ENCODE results near the gene SAA4.

SAA4 gene

GRCh38 chr11:18222814-18223421 lies 13.7 kb downstream of the SAA4 start:
- no peak for TF ChIP-seq EZH2phosphoT487 (IDR thresholded peaks at IDR 0.05; ENCODE audit: low read depth)
- TF ChIP-seq CTCF (IDR thresholded peaks at IDR 0.05; ENCODE audit: low read depth, low read length), result no peak
- Histone ChIP-seq H3K4me1 (ENCODE audit: low read length) (peaks cover 11% of the 10 kb centered on the region), H3K9ac (ENCODE audit: low read length) (no peak overlapping the region), H3K27ac (ENCODE audit: low read length) (no peak overlapping the region), H2AFZ (ENCODE audit: low read depth, low read length) (no peak overlapping the region), H3K4me2 (ENCODE audit: low read length) (no peak overlapping the region), H3K4me3 (ENCODE audit: low read length) (no peak overlapping the region), H3K9me3 (ENCODE audit: insufficient read depth, low read length) (no peaks in the 10 kb centered on the region), H3K79me2 (ENCODE audit: low read length) (no peaks in the 10 kb centered on the region), H3K36me3 (replicated peaks; ENCODE audit: low read depth, low read length) (no peaks in the 10 kb centered on the region), H3K27me3 (ENCODE audit: low read depth, low read length) (no peaks in the 10 kb centered on the region), H4K20me1 (ENCODE audit: insufficient read depth, low read length) (no peaks in the 10 kb centered on the region)

GRCh38 chr11:18221274-18221876 lies 15.2 kb downstream of the SAA4 start:
- Histone ChIP-seq H3K36me3 (replicated peaks; ENCODE audit: low read depth, low read length) (no peaks in the 10 kb centered on the region), H3K9me3 (ENCODE audit: insufficient read depth, low read length) (no peaks in the 10 kb centered on the region), H4K20me1 (ENCODE audit: insufficient read depth, low read length) (no peaks in the 10 kb centered on the region), H3K4me1 (ENCODE audit: low read length) (peaks cover 4% of the 10 kb centered on the region), H3K9ac (ENCODE audit: low read length) (no peak overlapping the region), H3K27me3 (ENCODE audit: low read depth, low read length) (no peaks in the 10 kb centered on the region), H3K4me2 (ENCODE audit: low read length) (no peak overlapping the region), H3K27ac (ENCODE audit: low read length) (no peak overlapping the region), H3K79me2 (ENCODE audit: low read length) (no peaks in the 10 kb centered on the region), H3K4me3 (ENCODE audit: low read length) (no peak overlapping the region), H2AFZ (ENCODE audit: low read depth, low read length) (no peak overlapping the region)
- TF ChIP-seq EZH2phosphoT487 (IDR thresholded peaks at IDR 0.05; ENCODE audit: low read depth) (no peak), CTCF (IDR thresholded peaks at IDR 0.05; ENCODE audit: low read depth, low read length) (no peak)

GRCh38 chr11:18209058-18209457 lies 27.5 kb downstream of the SAA4 start:
- TF ChIP-seq EZH2phosphoT487 (IDR thresholded peaks at IDR 0.05; ENCODE audit: low read depth), result no peak
- Histone ChIP-seq H4K20me1 (ENCODE audit: insufficient read depth, low read length) (no peaks in the 10 kb centered on the region), H3K27ac (ENCODE audit: low read length) (no peak overlapping the region), H3K27me3 (ENCODE audit: low read depth, low read length) (no peaks in the 10 kb centered on the region), H2AFZ (ENCODE audit: low read depth, low read length) (no peak overlapping the region), H3K4me1 (ENCODE audit: low read length) (peaks cover 16% of the 10 kb centered on the region), H3K36me3 (replicated peaks; ENCODE audit: low read depth, low read length) (no peaks in the 10 kb centered on the region), H3K9me3 (ENCODE audit: insufficient read depth, low read length) (no peaks in the 10 kb centered on the region), H3K4me2 (ENCODE audit: low read length) (no peak overlapping the region), H3K4me3 (ENCODE audit: low read length) (no peak overlapping the region), H3K9ac (ENCODE audit: low read length) (no peak overlapping the region), H3K79me2 (ENCODE audit: low read length) (no peaks in the 10 kb centered on the region)

- Histone ChIP-seq H4K20me1 (ENCODE audit: insufficient read depth, low read length) (no peaks in the 10 kb centered on the region), H3K27me3 (ENCODE audit: low read depth, low read length) (no peaks in the 10 kb centered on the region), H3K4me2 (ENCODE audit: low read length) (no peak overlapping the region), H3K4me1 (ENCODE audit: low read length) (no peaks in the 10 kb centered on the region), H3K36me3 (replicated peaks; ENCODE audit: low read depth, low read length) (no peaks in the 10 kb centered on the region), H3K4me3 (ENCODE audit: low read length) (no peak overlapping the region), H3K27ac (ENCODE audit: low read length) (no peak overlapping the region), H3K9ac (ENCODE audit: low read length) (no peak overlapping the region), H3K79me2 (ENCODE audit: low read length) (no peaks in the 10 kb centered on the region), H2AFZ (ENCODE audit: low read depth, low read length) (no peak overlapping the region), H3K9me3 (ENCODE audit: insufficient read depth, low read length) (no peaks in the 10 kb centered on the region)
- TF ChIP-seq CTCF (IDR thresholded peaks at IDR 0.05; ENCODE audit: low read depth, low read length) (no peak), EZH2phosphoT487 (IDR thresholded peaks at IDR 0.05; ENCODE audit: low read depth) (no peak)
Measured at GRCh38 chr11:18204771-18205170, 31.8 kb downstream of the SAA4 start.

Measured in OCI-LY3 (cell line).